Spleen (tissue), 7 donors: ENCODE data around the gene TPH1.

Experiments
- CTCF ChIP-seq, 11 experiments: fragments of 200-600 bp in 7 of 11; fragments of 450-650 bp in 4 of 11; sonication (generic) in 4 of 11; IDR thresholded peaks in 8 of 11; conservative IDR thresholded peaks in 3 of 11; 1 replicate in 7 of 11; 2 replicates in 4 of 11; pipeline versions ENCODE4 v1.4.0 to v1.8.0; 2016 to 2021; ENCODE audit warnings: antibody characterized with exemption in 11 of 11, inconsistent platforms in 4 of 11, mild to moderate bottlenecking in 1 of 11
- POLR2A ChIP-seq, 3 donors: fragments of 450-650 bp; IDR thresholded peaks; one replicate each; pipeline ENCODE4 v1.5.1; 2017; ENCODE audit warnings: antibody characterized with exemption in 3 of 3, mild to moderate bottlenecking in 1 of 3
- POLR2AphosphoS5 ChIP-seq, 3 donors: sonication (generic); formaldehyde crosslinking; IDR thresholded peaks; one replicate each; pipeline ENCODE4 v1.5.1; 2017; ENCODE audit warnings: antibody characterized with exemption in 3 of 3
- donor health status: DM: no; HTN: no; CAD: no; lungs with moderate emphysema.
- donor health status: DM: no; HTN: no; CAD: no.
- donor health status: DM: no; HTN: no; CAD: no.

- TF ChIP-seq POLR2AphosphoS5 (IDR thresholded peaks at IDR 0.05) = no peak
- TF ChIP-seq CTCF (IDR thresholded peaks at IDR 0.05 in 8 of 11, conservative IDR thresholded peaks at IDR 0.05 in 3 of 11) = no peak
- no peak for TF ChIP-seq POLR2A (IDR thresholded peaks at IDR 0.05)
Observed at GRCh38 chr11:18056561-18057181, 10.6 kb upstream of the TPH1 start.
